Vagina (tissue), 2 donors: ENCODE measurements around the gene IFNA17.
"Not testable (repeated sequence)": the region's sequence is repeated elsewhere in the genome, so short reads cannot be mapped to it uniquely, and the experiment has no call there.

Experiments
- CTCF ChIP-seq, 3 experiments: fragments of 450-650 bp in 2 of 3; fragments of 200-600 bp in 1 of 3; sonication (generic) in 1 of 3; IDR thresholded peaks; one replicate each; pipeline ENCODE4 v1.5.1; 2017 to 2019; ENCODE audit warnings: antibody characterized with exemption in 3 of 3, mild to moderate bottlenecking in 2 of 3, moderate library complexity in 2 of 3
- POLR2AphosphoS5 ChIP-seq, 2 donors: sonication (generic); formaldehyde crosslinking; IDR thresholded peaks; one replicate each; pipeline ENCODE4 v1.9.0; 2017; ENCODE audit warnings: antibody characterized with exemption in 2 of 2, mild to moderate bottlenecking in 2 of 2, low read depth in 1 of 2; ENCODE audit not compliant: insufficient read depth in 1 of 2

GRCh38 chr9:21212160-21212559, 15.9 kb downstream of the IFNA17 start:
- not testable (repeated sequence) for TF ChIP-seq CTCF (IDR thresholded peaks at IDR 0.05); POLR2AphosphoS5 (IDR thresholded peaks at IDR 0.05; ENCODE audit: insufficient read depth in 1 of 2, low read depth in 1 of 2)
